Rectal smooth muscle tissue (tissue), 1 donor: ENCODE measurements around the gene PSMB7.
A peak's percentile ranks its signal among the peaks of the same experiment; 100 is the strongest.

Source experiments
- H3K27ac ChIP-seq: one replicate; pipeline ENCODE4 v1.7.0; 2013; ENCODE audit warnings: low read depth, low read length, inconsistent platforms
- H3K27me3 ChIP-seq: one replicate; pipeline ENCODE4 v1.7.0; 2013; ENCODE audit warnings: low read length; ENCODE audit not compliant: control insufficient read depth, insufficient read depth
- H3K36me3 ChIP-seq: one replicate; pipeline ENCODE4 v1.7.0; 2013; ENCODE audit warnings: low read length; ENCODE audit not compliant: control insufficient read depth, insufficient read depth
- H3K4me1 ChIP-seq: one replicate; pipeline ENCODE4 v1.7.0; 2013; ENCODE audit warnings: low read length; ENCODE audit not compliant: control insufficient read depth, insufficient read depth
- H3K4me3 ChIP-seq: one replicate; pipeline ENCODE4 v1.7.0; 2013; ENCODE audit warnings: low read length
- H3K9ac ChIP-seq: one replicate; pipeline ENCODE4 v1.7.0; 2013; ENCODE audit warnings: low read length

PSMB7 gene

GRCh38 chr9:124419832-124420489 is 4.7 kb upstream of the PSMB7 start:
- no peaks in the 10 kb centered on the region for H3K36me3 ChIP-seq
- H3K27ac ChIP-seq = no peak overlapping the region
- no peak overlapping the region for H3K9ac ChIP-seq
- H3K27me3 ChIP-seq = no peaks in the 10 kb centered on the region
- no peaks in the 10 kb centered on the region for H3K4me1 ChIP-seq
- H3K4me3 ChIP-seq = no peak overlapping the region

DNA sequence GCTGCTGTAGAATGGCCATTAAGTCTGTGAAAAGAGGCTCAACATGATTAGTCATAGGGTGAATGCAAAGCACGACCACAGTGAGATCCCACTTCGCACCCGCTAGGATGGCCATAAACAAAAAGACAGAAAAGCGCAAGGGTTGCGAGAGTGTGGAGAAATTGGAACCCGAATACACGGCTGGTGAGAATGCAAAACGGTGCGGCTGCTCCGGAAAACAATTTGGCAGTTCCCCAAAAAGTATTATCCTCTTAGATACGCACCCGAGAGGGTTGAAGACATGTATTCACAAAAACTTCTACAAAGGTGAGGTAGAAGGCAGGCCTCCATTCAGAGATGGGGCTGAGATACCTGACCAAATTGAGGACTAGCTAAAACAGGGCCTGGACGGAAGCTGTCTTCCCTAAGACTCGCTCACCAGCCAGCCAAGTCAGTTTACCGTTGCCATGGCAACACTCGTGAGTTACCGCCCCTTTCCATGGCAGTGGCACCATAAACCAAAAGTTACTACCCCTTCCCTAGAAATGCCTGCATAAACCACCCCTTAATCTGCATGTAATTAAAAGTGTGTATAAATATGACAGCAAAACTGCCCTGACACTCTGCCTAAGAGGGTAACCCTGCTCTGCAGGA is 726 bp upstream of the PSMB7 start:
- Histone ChIP-seq H3K4me1 (peaks cover 6% of the 10 kb centered on the region), H3K9ac (no peak overlapping the region), H3K36me3 (peaks cover 13% of the 10 kb centered on the region), H3K27ac (no peak overlapping the region), H3K27me3 (no peaks in the 10 kb centered on the region), H3K4me3 (peak overlapping the region; percentile 91)

GRCh38 chr9:124414612-124415011 is 630 bp downstream of the PSMB7 start:
- H3K36me3 ChIP-seq = peaks cover 20% of the 10 kb centered on the region
- H3K27ac ChIP-seq = no peak overlapping the region
- H3K4me3 ChIP-seq = peak overlapping the region; percentile 91
- H3K9ac ChIP-seq = peak overlapping the region; percentile 47
- H3K27me3 ChIP-seq = no peaks in the 10 kb centered on the region
- H3K4me1 ChIP-seq = peaks cover 6% of the 10 kb centered on the region

DNA sequence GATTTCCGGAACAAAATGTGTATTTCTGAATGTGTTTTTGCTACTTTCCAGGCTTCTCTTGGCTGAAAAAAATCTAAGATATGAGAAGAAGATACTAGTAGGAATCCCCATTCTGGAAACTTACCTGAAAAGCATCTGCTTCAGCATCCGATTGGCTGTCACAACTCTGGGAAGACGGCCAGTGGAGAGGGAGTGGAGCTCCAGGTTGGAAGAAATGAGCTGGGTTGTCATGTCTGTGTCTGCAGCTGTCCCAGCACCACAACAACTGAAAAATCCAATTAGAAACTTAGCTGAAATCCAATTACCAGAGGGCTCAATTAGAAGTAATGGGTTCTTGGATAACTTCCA is 3.0 kb downstream of the PSMB7 start:
- H3K27me3 ChIP-seq = no peaks in the 10 kb centered on the region
- peaks cover 26% of the 10 kb centered on the region for H3K36me3 ChIP-seq
- no peak overlapping the region for H3K27ac ChIP-seq
- peaks cover 6% of the 10 kb centered on the region for H3K4me1 ChIP-seq
- no peak overlapping the region for H3K4me3 ChIP-seq
- H3K9ac ChIP-seq = no peak overlapping the region

DNA sequence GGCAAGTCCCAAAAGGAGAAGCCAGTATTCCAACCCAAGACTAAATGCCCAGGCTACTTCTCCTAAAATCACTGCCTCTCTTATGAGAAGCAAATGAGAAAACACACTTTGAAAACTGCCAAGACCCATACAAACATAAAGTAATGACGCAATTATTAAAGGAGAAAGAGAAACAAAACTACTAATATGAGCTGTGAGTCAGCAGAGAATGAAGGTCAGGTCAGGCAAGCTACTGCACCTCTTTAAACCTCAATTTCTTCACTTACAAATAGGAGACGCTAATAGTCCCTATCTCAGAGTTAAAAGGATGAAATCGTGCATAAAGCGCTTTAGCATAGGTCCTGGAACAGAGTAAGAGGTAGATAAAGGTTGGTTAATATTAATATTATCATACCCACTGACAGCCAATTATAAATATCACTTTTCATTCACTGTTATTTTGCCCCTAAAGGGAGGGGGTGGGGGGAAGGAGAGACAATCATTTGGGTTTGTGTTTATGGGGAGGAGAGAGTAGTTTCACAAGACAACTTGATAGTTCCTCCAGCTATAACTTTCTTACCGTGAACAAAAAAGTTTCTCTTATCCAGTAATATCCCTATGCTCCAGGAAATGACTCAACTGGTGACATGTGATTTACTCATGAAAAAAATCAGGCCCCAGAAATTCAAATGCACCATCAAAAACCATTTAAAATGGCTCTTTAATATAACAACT is 3.6 kb downstream of the PSMB7 start:
- Histone ChIP-seq H3K27ac (no peak overlapping the region), H3K27me3 (no peaks in the 10 kb centered on the region), H3K4me1 (peaks cover 6% of the 10 kb centered on the region), H3K9ac (no peak overlapping the region), H3K4me3 (no peak overlapping the region), H3K36me3 (peaks cover 27% of the 10 kb centered on the region)

DNA sequence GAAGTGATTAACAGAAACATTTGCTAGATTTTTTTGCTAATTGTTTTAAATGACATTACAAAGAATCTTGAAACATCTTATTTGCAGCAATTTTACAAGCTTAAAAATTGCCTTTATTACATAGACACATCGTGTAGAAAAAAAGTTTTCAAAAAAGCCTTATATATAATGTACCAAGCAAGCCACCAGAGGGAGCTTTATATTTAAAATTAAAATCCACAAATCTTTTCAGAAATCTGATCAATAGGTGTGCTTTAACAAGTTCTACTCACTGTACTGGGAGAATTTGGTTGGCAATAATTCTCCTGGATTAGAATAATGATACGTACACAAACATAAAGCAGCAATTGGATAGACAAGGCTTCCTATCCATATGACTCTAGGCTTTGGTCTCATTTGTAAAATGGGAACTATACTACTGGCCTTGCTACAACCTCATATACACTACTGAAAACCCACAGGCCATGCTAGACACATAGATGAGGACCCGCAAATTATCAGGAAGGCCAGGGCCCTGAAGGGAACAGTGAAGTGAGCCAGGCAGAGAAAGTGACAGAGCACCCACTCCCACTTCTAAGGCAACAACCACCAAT is 4.8 kb downstream of the PSMB7 start:
- Histone ChIP-seq H3K4me3 (no peak overlapping the region), H3K9ac (no peak overlapping the region), H3K27ac (no peak overlapping the region), H3K36me3 (peaks cover 29% of the 10 kb centered on the region), H3K4me1 (peaks cover 6% of the 10 kb centered on the region), H3K27me3 (no peaks in the 10 kb centered on the region)

DNA sequence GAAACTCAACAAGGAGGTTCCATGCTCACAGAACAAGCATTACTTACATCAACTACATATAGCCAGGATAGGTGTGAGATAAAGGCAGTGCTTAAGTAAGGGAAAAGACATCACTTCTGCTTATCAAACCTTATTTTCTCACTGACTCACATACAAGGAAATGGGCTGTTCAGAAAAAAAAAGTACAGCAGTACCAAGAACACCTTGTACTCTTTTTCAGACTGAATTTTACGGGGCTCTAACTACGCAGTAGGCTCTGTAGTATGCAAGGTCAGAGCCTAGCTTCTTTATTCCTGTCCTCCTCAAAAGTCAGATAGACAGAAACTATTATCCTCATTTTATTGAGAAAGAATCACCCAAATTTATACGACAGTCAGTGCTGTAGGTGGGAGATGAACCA is 5.8 kb downstream of the PSMB7 start:
- H3K27ac ChIP-seq = no peak overlapping the region
- H3K4me3 ChIP-seq = no peak overlapping the region
- H3K36me3 ChIP-seq = peaks cover 35% of the 10 kb centered on the region
- peaks cover 2% of the 10 kb centered on the region for H3K4me1 ChIP-seq
- H3K9ac ChIP-seq = no peak overlapping the region
- no peaks in the 10 kb centered on the region for H3K27me3 ChIP-seq

- peaks cover 35% of the 10 kb centered on the region for H3K36me3 ChIP-seq
Observed at GRCh38 chr9:124403246-124403645, 12.0 kb downstream of the PSMB7 start.

GRCh38 chr9:124399968-124400940 is 15.0 kb downstream of the PSMB7 start:
- Histone ChIP-seq H3K36me3 (peaks cover 25% of the 10 kb centered on the region), H3K4me1 (peaks cover 4% of the 10 kb centered on the region), H3K27me3 (no peaks in the 10 kb centered on the region), H3K9ac (no peak overlapping the region), H3K4me3 (no peak overlapping the region), H3K27ac (no peak overlapping the region)

More at GRCh38 chr9:124403246-124403645, 12.0 kb downstream of the PSMB7 start:
- Histone ChIP-seq H3K27ac (no peak overlapping the region), H3K27me3 (no peaks in the 10 kb centered on the region), H3K4me1 (peaks cover 4% of the 10 kb centered on the region), H3K4me3 (no peak overlapping the region), H3K9ac (no peak overlapping the region)

DNA sequence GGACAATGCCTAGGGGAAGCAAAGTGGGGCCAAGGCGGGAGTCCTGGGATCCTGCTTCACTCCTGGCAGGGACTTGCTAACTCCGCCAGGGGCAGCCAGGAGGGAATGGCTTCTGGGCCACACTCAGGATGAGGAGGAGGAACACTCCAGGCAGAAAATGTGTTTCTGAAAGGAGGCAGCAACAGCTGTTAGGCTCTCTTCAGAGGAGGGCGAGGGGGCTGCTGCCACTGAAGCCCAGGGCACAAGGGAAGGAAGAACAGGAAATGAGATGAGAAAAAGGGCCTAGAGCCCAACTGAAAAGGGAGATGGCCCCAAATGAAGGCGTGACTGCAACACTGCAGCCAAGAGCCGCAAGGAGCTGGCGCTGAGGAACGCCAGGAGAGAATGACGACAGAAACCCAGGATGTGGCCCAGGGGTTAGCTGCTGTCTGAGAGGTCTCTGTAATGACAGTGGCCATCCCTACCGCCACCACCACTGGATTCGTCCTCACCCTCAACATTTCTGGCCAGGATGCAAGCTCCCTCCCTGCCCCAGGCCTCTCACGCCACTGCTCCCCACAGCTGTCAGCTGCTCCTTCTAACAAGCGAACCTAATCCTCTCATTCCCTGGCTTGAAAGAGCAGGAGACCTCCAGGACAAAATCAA is 15.8 kb downstream of the PSMB7 start:
- Histone ChIP-seq H3K27me3 (no peaks in the 10 kb centered on the region), H3K36me3 (peaks cover 21% of the 10 kb centered on the region), H3K9ac (no peak overlapping the region), H3K4me1 (peaks cover 4% of the 10 kb centered on the region), H3K27ac (no peak overlapping the region), H3K4me3 (no peak overlapping the region)

DNA sequence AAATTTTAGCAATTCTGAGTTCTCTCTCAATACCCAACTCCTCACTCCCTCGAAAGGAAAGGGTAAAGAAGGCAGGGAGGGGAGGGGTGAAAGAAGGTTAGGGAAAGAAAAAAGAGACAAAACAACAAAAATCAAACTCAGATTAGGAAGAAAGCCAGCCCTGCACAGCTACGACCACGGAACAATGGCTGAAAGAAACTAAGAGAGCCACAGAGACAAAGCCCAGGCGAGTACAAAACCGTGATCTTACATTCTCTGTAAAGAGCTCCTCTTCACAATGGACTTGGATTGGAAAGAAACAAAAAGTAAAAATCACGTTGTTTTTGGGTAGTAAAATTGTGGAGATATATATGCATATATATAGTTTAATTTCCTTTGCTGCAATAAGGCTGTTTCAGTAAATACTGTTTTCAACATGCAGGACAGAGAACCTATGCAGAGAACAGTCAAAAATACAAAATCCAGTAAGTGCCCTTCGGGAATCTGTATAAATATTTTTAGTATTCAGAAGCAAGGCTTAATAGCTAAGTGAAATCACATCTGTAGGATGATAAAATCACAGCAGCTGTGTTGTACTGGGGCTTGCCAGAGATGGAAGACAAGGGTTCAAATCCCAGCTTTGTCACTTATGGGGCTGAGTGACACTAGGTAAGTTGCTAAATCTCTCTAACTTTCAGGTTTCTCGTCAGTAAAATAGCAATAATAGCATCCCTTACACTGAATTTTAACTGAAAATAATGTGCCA is 16.9 kb downstream of the PSMB7 start:
- no peaks in the 10 kb centered on the region for H3K27me3 ChIP-seq
- H3K4me3 ChIP-seq = no peak overlapping the region
- no peak overlapping the region for H3K27ac ChIP-seq
- H3K4me1 ChIP-seq = peaks cover 4% of the 10 kb centered on the region
- H3K9ac ChIP-seq = no peak overlapping the region
- peaks cover 12% of the 10 kb centered on the region for H3K36me3 ChIP-seq
